Neural cell (in vitro differentiated cells): Measurements from ENCODE around the gene AMN1. TPM values are rescaled to one million over a fixed set of nuclear protein-coding genes. Genes with fewer than 3 reads are reported as not detected.
"Not testable (repeated sequence)": the region's sequence is repeated elsewhere in the genome, so short reads cannot be mapped to it uniquely, and the experiment has no call there.

Source experiments
- H2AFZ ChIP-seq: fragments of 200-600, 300-800 bp; sonication (generic), shearing (Covaris generic); 2 replicates; pipeline ENCODE4 v1.6.0; 2014; ENCODE audit warnings: low read depth, mild to moderate bottlenecking, antibody characterized with exemption, low read length, moderate library complexity
- H3F3A ChIP-seq: fragments of 200-600 bp; shearing (Covaris generic); 2 replicates; pipeline ENCODE4 v1.6.1; 2016; ENCODE audit warnings: mild to moderate bottlenecking, moderate library complexity, mixed read lengths, antibody characterized with exemption, low read length; ENCODE audit not compliant: insufficient read depth, poor library complexity, severe bottlenecking
- H3K27ac ChIP-seq: fragments of 200-600, 300-800 bp; sonication (generic), shearing (Covaris generic); 2 replicates; pipeline ENCODE4 v1.5.1; 2014; ENCODE audit warnings: mild to moderate bottlenecking, low read length, moderate library complexity
- H3K27me3 ChIP-seq: fragments of 300-800, 200-600 bp; sonication (generic), shearing (Covaris generic); 2 replicates; pipeline ENCODE4 v1.6.0; 2014; ENCODE audit warnings: mild to moderate bottlenecking, low read depth, low read length, moderate library complexity; ENCODE audit not compliant: insufficient read depth
- H3K36me3 ChIP-seq: fragments of 300-800, 200-600 bp; sonication (generic), shearing (Covaris generic); 2 replicates; pipeline ENCODE4 v1.5.1; 2014; ENCODE audit warnings: mild to moderate bottlenecking, antibody characterized with exemption, low read length, moderate library complexity; ENCODE audit not compliant: insufficient read depth
- H3K4me2 ChIP-seq: fragments of 300-800, 200-600 bp; sonication (generic), shearing (Covaris generic); 2 replicates; pipeline ENCODE4 v1.6.0; 2014; ENCODE audit warnings: mild to moderate bottlenecking, low read length
- H3K4me3 ChIP-seq: fragments of 300-800, 200-600 bp; sonication (generic), shearing (Covaris generic); 2 replicates; pipeline ENCODE4 v1.5.1; 2014; ENCODE audit warnings: mild to moderate bottlenecking, low read length, moderate library complexity
- H3K79me2 ChIP-seq: fragments of 200-600 bp; shearing (Covaris generic); replicated peaks from 2 replicates; pipeline ENCODE4 v1.6.0; 2014; ENCODE audit warnings: mild to moderate bottlenecking, low read length, moderate library complexity; ENCODE audit not compliant: insufficient read depth
- H3K9ac ChIP-seq: fragments of 300-800, 200-600 bp; sonication (generic), shearing (Covaris generic); 2 replicates; pipeline ENCODE4 v1.6.1; 2016; ENCODE audit warnings: mild to moderate bottlenecking, low read length, mixed read lengths
- H3K9me2 ChIP-seq: fragments of 200-600 bp; shearing (Covaris generic); 2 replicates; pipeline ENCODE4 v1.6.1; 2016; ENCODE audit warnings: mild to moderate bottlenecking, low read length, mixed read lengths; ENCODE audit not compliant: insufficient read depth
- H3K9me3 ChIP-seq: fragments of 200-600, 300-800 bp; sonication (generic), shearing (Covaris generic); 2 replicates; pipeline ENCODE4 v1.6.1; 2016; ENCODE audit warnings: mild to moderate bottlenecking, mixed run types, low read length, moderate library complexity, mixed read lengths
- H4K20me1 ChIP-seq: fragments of 200-600 bp; shearing (Covaris generic); 2 replicates; pipeline ENCODE4 v1.6.1; 2016; ENCODE audit warnings: mild to moderate bottlenecking, mixed run types; ENCODE audit not compliant: insufficient read depth
- CTCF ChIP-seq: fragments of 450-650 bp; IDR thresholded peaks from 2 replicates; pipeline ENCODE4 v1.5.1; 2014; ENCODE audit warnings: antibody characterized with exemption, mild to moderate bottlenecking, moderate library complexity; ENCODE audit not compliant: poor library complexity, severe bottlenecking
- EP300 ChIP-seq: fragments of 450-650 bp; conservative IDR thresholded peaks from 2 replicates; pipeline ENCODE4 v1.6.1; 2014; ENCODE audit warnings: antibody characterized with exemption, mild to moderate bottlenecking, moderate library complexity; ENCODE audit not compliant: poor library complexity, severe bottlenecking
- EZH2 ChIP-seq: fragments of 200-600, 300-800 bp; shearing (Covaris generic), sonication (generic); IDR thresholded peaks from 2 replicates; pipeline ENCODE4 v1.6.1; 2014; ENCODE audit warnings: antibody characterized with exemption, low read length, borderline replicate concordance, mild to moderate bottlenecking; ENCODE audit not compliant: insufficient read depth, poor library complexity, severe bottlenecking
- MXI1 ChIP-seq: fragments of 450-650 bp; conservative IDR thresholded peaks from 2 replicates; pipeline ENCODE4 v1.6.1; 2014; ENCODE audit warnings: antibody characterized with exemption, mild to moderate bottlenecking; ENCODE audit not compliant: poor library complexity, severe bottlenecking
- POLR2AphosphoS5 ChIP-seq: IDR thresholded peaks from 2 replicates; pipeline ENCODE4 v1.6.1; 2012
- RAD21 ChIP-seq: fragments of 450-650 bp; conservative IDR thresholded peaks from 2 replicates; pipeline ENCODE4 v1.6.1; 2014; ENCODE audit warnings: antibody characterized with exemption, mild to moderate bottlenecking, moderate library complexity
- REST ChIP-seq: IDR thresholded peaks from 2 replicates; pipeline ENCODE4 v1.6.1; 2012; ENCODE audit warnings: borderline replicate concordance
- SMC3 ChIP-seq: fragments of 450-650 bp; conservative IDR thresholded peaks from 2 replicates; pipeline ENCODE4 v1.6.1; 2014; ENCODE audit warnings: antibody characterized with exemption, mild to moderate bottlenecking, moderate library complexity; ENCODE audit not compliant: poor library complexity
- TAF1 ChIP-seq: IDR thresholded peaks from 2 replicates; pipeline ENCODE4 v1.6.1; 2012; ENCODE audit warnings: low read depth
- polyA plus RNA-seq: library from polyadenylated mRNA; depleted of rRNA; stranded (reverse); fragments of >200 nt; gene quantifications from 2 replicates; pipeline ENCODE4 v1.2.3, GENCODE V29; 2014

Gene AMN1
- polyA plus RNA-seq, 1 donor from 2014 or later, result 125 TPM

- Histone ChIP-seq H3K9me3 (no peaks in the 10 kb centered on the region), H4K20me1 (no peaks in the 10 kb centered on the region), H3F3A (no peaks in the 10 kb centered on the region), H2AFZ (no peak overlapping the region), H3K9me2 (no peaks in the 10 kb centered on the region), H3K4me3 (no peak overlapping the region), H3K9ac (no peak overlapping the region), H3K27ac (no peak overlapping the region), H3K36me3 (peaks cover 4% of the 10 kb centered on the region), H3K79me2 (no peaks in the 10 kb centered on the region), H3K27me3 (no peaks in the 10 kb centered on the region), H3K4me2 (no peak overlapping the region)
- TF ChIP-seq MXI1 (no peak), POLR2AphosphoS5 (no peak), EZH2 (no peak), SMC3 (no peak), TAF1 (no peak), EP300 (no peak), RAD21 (no peak), REST (no peak), CTCF (no peak)
Measured at GRCh38 chr12:31712877-31713276, 15.9 kb downstream of the AMN1 start.

- Histone ChIP-seq H3K79me2 (no peaks in the 10 kb centered on the region), H3K36me3 (no peaks in the 10 kb centered on the region), H3K9ac (no peak overlapping the region), H3K27ac (no peak overlapping the region), H3K27me3 (no peaks in the 10 kb centered on the region), H3K4me3 (no peak overlapping the region), H3K9me3 (no peaks in the 10 kb centered on the region), H3F3A (no peaks in the 10 kb centered on the region), H4K20me1 (no peaks in the 10 kb centered on the region), H3K4me2 (no peak overlapping the region), H2AFZ (no peak overlapping the region), H3K9me2 (no peaks in the 10 kb centered on the region)
- TF ChIP-seq RAD21 (no peak), SMC3 (no peak), EZH2 (no peak), CTCF (no peak), REST (no peak), TAF1 (no peak), MXI1 (no peak), POLR2AphosphoS5 (no peak), EP300 (no peak)
Measured at GRCh38 chr12:31710021-31710818, 18.6 kb downstream of the AMN1 start.

- not testable (repeated sequence) for H3K9me3 ChIP-seq, H2AFZ ChIP-seq, H3K27me3 ChIP-seq, H3K27ac ChIP-seq, H3K9ac ChIP-seq, H3F3A ChIP-seq, H3K36me3 ChIP-seq, H4K20me1 ChIP-seq, H3K4me3 ChIP-seq, H3K9me2 ChIP-seq, H3K4me2 ChIP-seq, H3K79me2 ChIP-seq
Measured at GRCh38 chr12:31708118-31708517, 20.7 kb downstream of the AMN1 start.
